ENCODE results near the gene ATXN7. TPM values are rescaled to one million over a fixed set of nuclear protein-coding genes. Genes with fewer than 3 reads are reported as not detected.

The ATXN7 gene
- total and polyA plus RNA-seq, 2 of the 4 experiments (the other 2 are of a cell fraction), result 8.6 to 13.6 TPM

GRCh38 chr3:64026346-64026745 lies 162.7 kb downstream of the ATXN7 start:
- no peak overlapping the region for H3K56ac ChIP-seq (ENCODE audit: extremely low read depth, insufficient read depth, low read length)
- H2AK5ac ChIP-seq (ENCODE audit: low read depth, low read length), result no peak overlapping the region
- intact Hi-C loops (cut with micrococcal nuclease) (loop anchor here (5.0 kb wide), 1 partner anchor 316 kb away; no protein-coding TSS in a partner anchor), dilution Hi-C loops (cut with HindIII; ENCODE audit: low sequenced_read_pairs, unreplicated experiment) (loop anchor here (25.0 kb wide), 1 partner anchor 436 kb away; no protein-coding TSS in a partner anchor), in situ Hi-C loops (cut with MboI; ENCODE audit: low sequenced_read_pairs) (loop anchor here (5.0 to 25.0 kb wide), 3 partner anchors 186 to 456 kb away; no protein-coding TSS in a partner anchor)
- no peak overlapping the region for H4K8ac ChIP-seq (ENCODE audit: low read depth in 2 of 2, low read length in 2 of 2)
- no peak overlapping the region for H3K4me2 ChIP-seq (ENCODE audit: low read depth, low read length)
- H3K4me1 ChIP-seq (ENCODE audit: control insufficient read depth, insufficient read depth, low read length), result peaks cover 4% of the 10 kb centered on the region
- peaks cover 5% of the 10 kb centered on the region for H3K9me1 ChIP-seq (ENCODE audit: insufficient read depth, low read length)
- WGBS, 2 experiments (ENCODE audit: extremely low coverage in 2 of 2, insufficient read length in 1 of 2), result no CpG with 5 or more reads among the region's 2 CpGs
- peaks cover 11 to 18% of the 10 kb centered on the region in 2 experiments for H3K79me1 ChIP-seq (ENCODE audit: low read depth in 1 of 2, low read length in 2 of 2)
- ATAC-seq (ENCODE audit: low read depth) (no peak), DNase-seq (no peak)
- TF ChIP-seq RFX5 (IDR thresholded peaks at IDR 0.05; ENCODE audit: low read depth, low read length), result no peak
- no peak for TF ChIP-seq RAD21 (IDR thresholded peaks at IDR 0.05; ENCODE audit: low read length)
- TF ChIP-seq NFE2L2 (IDR thresholded peaks at IDR 0.05; ENCODE audit: low read depth, low read length), result no peak
- no peak for TF ChIP-seq CHD1 (IDR thresholded peaks at IDR 0.05; ENCODE audit: low read depth, low read length)
- TF ChIP-seq MAZ (IDR thresholded peaks at IDR 0.05; ENCODE audit: borderline replicate concordance, low read depth, low read length), result no peak
- TF ChIP-seq RCOR1 (IDR thresholded peaks at IDR 0.05; ENCODE audit: insufficient replicate concordance, low read length), result no peak
- H3K18ac ChIP-seq (ENCODE audit: low read depth, low read length), result no peak overlapping the region
- no peak overlapping the region for H4K91ac ChIP-seq (ENCODE audit: insufficient read depth, low read depth, low read length)
- peaks cover 10% of the 10 kb centered on the region; the same call in 1 of the 2 replicates for H4K20me1 ChIP-seq (ENCODE audit: insufficient read depth, low read length)
- no peak overlapping the region for H2AFZ ChIP-seq (replicated peaks; ENCODE audit: low read length, poor library complexity)
- no peak overlapping the region for H3K14ac ChIP-seq (replicated peaks; ENCODE audit: low read depth, low read length)
- H3K9ac ChIP-seq (ENCODE audit: low read depth, low read length), result no peak overlapping the region
- ChIA-PET POLR2A (ENCODE audit: unreplicated experiment) (interaction anchor here (0.7 kb wide), 1 partner anchor 206 kb away, joined by 3 read pairs; no protein-coding TSS in a partner anchor), CTCF (no interaction called here)
- no peak overlapping the region for H2BK5ac ChIP-seq (ENCODE audit: low read depth, low read length, poor library complexity, severe bottlenecking)
- H3K36me3 ChIP-seq (ENCODE audit: control insufficient read depth, insufficient read depth, low read length), result no peaks in the 10 kb centered on the region
- H3K4me3 ChIP-seq (ENCODE audit: insufficient read depth, low read depth, low read length), result no peak overlapping the region
- no peak overlapping the region for H2AK9ac ChIP-seq (replicated peaks; ENCODE audit: low read depth, low read length, poor library complexity)
- peaks cover 4% of the 10 kb centered on the region for H3K27me3 ChIP-seq (ENCODE audit: control insufficient read depth, insufficient read depth, low read length)
- H2BK15ac ChIP-seq (ENCODE audit: low read depth, low read length), result no peak overlapping the region
- no peak overlapping the region for H4K5ac ChIP-seq (ENCODE audit: low read depth, low read length)
- no peak overlapping the region for H3K23ac ChIP-seq (ENCODE audit: low read depth, low read length)
- no peaks in the 10 kb centered on the region for H3K9me3 ChIP-seq (ENCODE audit: control insufficient read depth, insufficient read depth, low read length)
- no peak overlapping the region for H2BK20ac ChIP-seq (ENCODE audit: low read depth, low read length)
- H2BK120ac ChIP-seq (ENCODE audit: low read depth, low read length), result no peak overlapping the region
- no TSS peak for BruUV-seq (replicated peaks)
- H3K27ac ChIP-seq (ENCODE audit: insufficient read depth, low read length), result no peak overlapping the region
- no peak overlapping the region for H3K4ac ChIP-seq (ENCODE audit: low read depth, low read length)
